Esophagus squamous epithelium (tissue), 4 donors: ENCODE measurements around the gene TESMIN.

Source experiments
- POLR2A ChIP-seq, 4 donors: fragments of 450-650 bp; IDR thresholded peaks; one replicate each; pipeline ENCODE4 v1.6.1; 2017; ENCODE audit warnings: antibody characterized with exemption in 4 of 4, mild to moderate bottlenecking in 4 of 4, moderate library complexity in 3 of 4
- TF ChIP-seq, protein P1 (sequence below), 6 experiments: fragments of 450-650 bp in 4 of 6; fragments of 200-600 bp in 2 of 6; sonication (generic) in 2 of 6; IDR thresholded peaks; one replicate each; pipeline ENCODE4 v1.5.1; 2016 to 2019; ENCODE audit warnings: antibody characterized with exemption in 6 of 6, mild to moderate bottlenecking in 4 of 6, moderate library complexity in 4 of 6

DNA sequence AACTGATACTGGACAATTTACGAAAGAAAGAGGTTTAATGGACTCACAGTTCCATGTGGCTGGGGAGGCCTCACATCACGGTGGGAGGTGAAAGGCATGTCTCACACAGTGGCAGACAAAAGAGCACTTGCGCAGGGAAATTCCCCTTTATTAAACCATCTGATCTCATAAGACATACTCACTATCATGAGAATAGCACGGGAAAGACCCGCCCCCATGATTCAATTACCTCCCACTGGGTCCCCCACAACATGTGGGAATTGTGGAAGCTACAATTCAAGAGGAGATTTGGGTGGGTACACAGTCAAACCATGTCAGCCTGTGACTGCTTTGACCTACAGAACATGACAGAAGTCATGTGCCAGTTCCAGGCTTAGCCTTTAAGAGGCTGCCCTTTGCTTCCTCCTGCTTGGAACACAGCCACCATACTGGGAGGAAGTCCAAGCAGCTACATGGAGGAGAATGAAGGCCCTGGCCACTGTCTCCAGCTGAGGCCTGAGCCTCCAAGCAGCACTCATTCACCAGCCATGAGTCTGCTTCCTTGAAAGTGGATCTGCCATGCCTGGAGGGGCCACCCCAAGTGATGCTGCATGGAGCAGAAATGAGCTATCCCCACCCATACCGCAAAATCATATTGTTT is 77.9 kb downstream of the TESMIN start:
- no peak for TF ChIP-seq POLR2A (IDR thresholded peaks at IDR 0.05)
- TF ChIP-seq, protein P1, sequence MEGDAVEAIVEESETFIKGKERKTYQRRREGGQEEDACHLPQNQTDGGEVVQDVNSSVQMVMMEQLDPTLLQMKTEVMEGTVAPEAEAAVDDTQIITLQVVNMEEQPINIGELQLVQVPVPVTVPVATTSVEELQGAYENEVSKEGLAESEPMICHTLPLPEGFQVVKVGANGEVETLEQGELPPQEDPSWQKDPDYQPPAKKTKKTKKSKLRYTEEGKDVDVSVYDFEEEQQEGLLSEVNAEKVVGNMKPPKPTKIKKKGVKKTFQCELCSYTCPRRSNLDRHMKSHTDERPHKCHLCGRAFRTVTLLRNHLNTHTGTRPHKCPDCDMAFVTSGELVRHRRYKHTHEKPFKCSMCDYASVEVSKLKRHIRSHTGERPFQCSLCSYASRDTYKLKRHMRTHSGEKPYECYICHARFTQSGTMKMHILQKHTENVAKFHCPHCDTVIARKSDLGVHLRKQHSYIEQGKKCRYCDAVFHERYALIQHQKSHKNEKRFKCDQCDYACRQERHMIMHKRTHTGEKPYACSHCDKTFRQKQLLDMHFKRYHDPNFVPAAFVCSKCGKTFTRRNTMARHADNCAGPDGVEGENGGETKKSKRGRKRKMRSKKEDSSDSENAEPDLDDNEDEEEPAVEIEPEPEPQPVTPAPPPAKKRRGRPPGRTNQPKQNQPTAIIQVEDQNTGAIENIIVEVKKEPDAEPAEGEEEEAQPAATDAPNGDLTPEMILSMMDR (IDR thresholded peaks at IDR 0.05) = no peak
